Activated CD4-positive, alpha-beta T cell treated with anti-CD3 and anti-CD28 coated beads, Interleukin-2, amount 10 ng/mL, durations not matched to agents 7 days and 5 days (primary cell): Measurements from ENCODE around the gene PDLIM4. TPM values are rescaled to one million over a fixed set of nuclear protein-coding genes. Genes with fewer than 3 reads are reported as not detected.

Source experiments
- CTCF ChIA-PET: fragments of 350-600 bp; sonication (Branson Sonifier 250); formaldehyde crosslinking; loops from one replicate; lab custom pipeline; 2021; ENCODE audit warnings: antibody characterized with exemption; lab: Charles Lee
- POLR2A ChIA-PET: fragments of 350-600 bp; sonication (Branson Sonifier 250); formaldehyde crosslinking; loops from one replicate; lab custom pipeline; 2021; ENCODE audit warnings: antibody characterized with exemption; lab: Charles Lee
- DNase-seq: peaks from one replicate; pipeline ENCODE4 v3.0.0-alpha.2; 2020
- H3K27ac Mint-ChIP-seq: one replicate; pipeline ENCODE4 v1.8.0; 2021; ENCODE audit warnings: mild to moderate bottlenecking, moderate library complexity, mixed read lengths
- H3K27me3 Mint-ChIP-seq: one replicate; pipeline ENCODE4 v1.8.0; 2021; ENCODE audit warnings: mixed read lengths
- H3K36me3 Mint-ChIP-seq: one replicate; pipeline ENCODE4 v1.8.0; 2021; ENCODE audit warnings: low read depth, mixed read lengths
- H3K4me1 Mint-ChIP-seq: one replicate; pipeline ENCODE4 v1.8.0; 2021; ENCODE audit warnings: mixed read lengths
- H3K4me3 Mint-ChIP-seq: one replicate; pipeline ENCODE4 v1.8.0; 2021; ENCODE audit warnings: mild to moderate bottlenecking, moderate library complexity, mixed read lengths
- H3K9me3 Mint-ChIP-seq: one replicate; pipeline ENCODE4 v1.8.0; 2021; ENCODE audit warnings: mixed read lengths
- total RNA-seq, 2 experiments: library from RNA; stranded (reverse); gene quantifications; one replicate each; pipeline ENCODE4 v1.2.3, GENCODE V29; 2021

The PDLIM4 gene
- total RNA-seq, 2 experiments from 2014 or later, result not detected

- no peak for DNase-seq
- Mint-ChIP-seq H3K27ac (no peak overlapping the region), H3K4me1 (peaks cover 15% of the 10 kb centered on the region), H3K4me3 (no peak overlapping the region), H3K27me3 (peaks cover 9% of the 10 kb centered on the region), H3K9me3 (no peaks in the 10 kb centered on the region), H3K36me3 (no peaks in the 10 kb centered on the region)
- ChIA-PET CTCF (interaction anchor here (0.8 to 1.4 kb wide), 2 partner anchors 12 to 17 kb away, joined by 3 read pairs; no protein-coding TSS in a partner anchor), POLR2A (no interaction called here)
These were observed 10.7 kb downstream of the PDLIM4 start for GRCh38 chr5:132267931-132268768.

GRCh38 chr5:132268769-132269551 is 11.5 kb downstream of the PDLIM4 start:
- H3K36me3 Mint-ChIP-seq, result no peaks in the 10 kb centered on the region
- no peak for DNase-seq
- ChIA-PET POLR2A (no interaction called here), CTCF (interaction anchor here (1.0 kb wide), 1 partner anchor 13 kb away, joined by 3 read pairs; no protein-coding TSS in a partner anchor)
- peaks cover 11% of the 10 kb centered on the region for H3K27me3 Mint-ChIP-seq
- H3K4me3 Mint-ChIP-seq, result no peak overlapping the region
- H3K4me1 Mint-ChIP-seq, result peaks cover 15% of the 10 kb centered on the region
- H3K27ac Mint-ChIP-seq, result no peak overlapping the region
- no peaks in the 10 kb centered on the region for H3K9me3 Mint-ChIP-seq

- POLR2A ChIA-PET, result no interaction called here
- peaks cover 13% of the 10 kb centered on the region for H3K27me3 Mint-ChIP-seq
These were observed 12.3 kb downstream of the PDLIM4 start for GRCh38 chr5:132269635-132270334.

GRCh38 chr5:132270335-132270665 is 12.8 kb downstream of the PDLIM4 start:
- no peak for DNase-seq
- ChIA-PET CTCF (interaction anchor here (0.6 kb wide), 1 partner anchor 278 kb away, joined by 3 read pairs; no protein-coding TSS in a partner anchor), POLR2A (no interaction called here)
- H3K36me3 Mint-ChIP-seq, result no peaks in the 10 kb centered on the region
- H3K4me1 Mint-ChIP-seq, result peaks cover 15% of the 10 kb centered on the region
- no peaks in the 10 kb centered on the region for H3K9me3 Mint-ChIP-seq
- no peak overlapping the region for H3K27ac Mint-ChIP-seq
- H3K27me3 Mint-ChIP-seq, result peaks cover 13% of the 10 kb centered on the region
- H3K4me3 Mint-ChIP-seq, result no peak overlapping the region

More at GRCh38 chr5:132269635-132270334, 12.3 kb downstream of the PDLIM4 start:
- Mint-ChIP-seq H3K36me3 (no peaks in the 10 kb centered on the region), H3K9me3 (no peaks in the 10 kb centered on the region), H3K4me3 (no peak overlapping the region), H3K4me1 (peaks cover 15% of the 10 kb centered on the region), H3K27ac (no peak overlapping the region)
- DNase-seq, result no peak
- CTCF ChIA-PET, result interaction anchor here (0.6 to 1.0 kb wide), 2 partner anchors 12 to 279 kb away, joined by 3 read pairs; no protein-coding TSS in a partner anchor

GRCh38 chr5:132270706-132271105 is 13.2 kb downstream of the PDLIM4 start:
- no peaks in the 10 kb centered on the region for H3K9me3 Mint-ChIP-seq
- no peak overlapping the region for H3K27ac Mint-ChIP-seq
- peaks cover 13% of the 10 kb centered on the region for H3K27me3 Mint-ChIP-seq
- no peak for DNase-seq
- no peaks in the 10 kb centered on the region for H3K36me3 Mint-ChIP-seq
- CTCF ChIA-PET, result no interaction called here
- POLR2A ChIA-PET, result no interaction called here
- no peak overlapping the region for H3K4me3 Mint-ChIP-seq
- peaks cover 15% of the 10 kb centered on the region for H3K4me1 Mint-ChIP-seq

GRCh38 chr5:132271251-132272246 is 14.1 kb downstream of the PDLIM4 start:
- Mint-ChIP-seq H3K9me3 (no peaks in the 10 kb centered on the region), H3K4me3 (no peak overlapping the region), H3K36me3 (no peaks in the 10 kb centered on the region), H3K27ac (no peak overlapping the region), H3K27me3 (peaks cover 13% of the 10 kb centered on the region), H3K4me1 (peaks cover 15% of the 10 kb centered on the region)
- ChIA-PET CTCF (interaction anchor here (0.6 to 1.9 kb wide), 9 partner anchors 8 to 500 kb away, joined by 3 to 10 read pairs (median 3); no protein-coding TSS in a partner anchor), POLR2A (no interaction called here)
- DNase-seq, result no peak

DNA sequence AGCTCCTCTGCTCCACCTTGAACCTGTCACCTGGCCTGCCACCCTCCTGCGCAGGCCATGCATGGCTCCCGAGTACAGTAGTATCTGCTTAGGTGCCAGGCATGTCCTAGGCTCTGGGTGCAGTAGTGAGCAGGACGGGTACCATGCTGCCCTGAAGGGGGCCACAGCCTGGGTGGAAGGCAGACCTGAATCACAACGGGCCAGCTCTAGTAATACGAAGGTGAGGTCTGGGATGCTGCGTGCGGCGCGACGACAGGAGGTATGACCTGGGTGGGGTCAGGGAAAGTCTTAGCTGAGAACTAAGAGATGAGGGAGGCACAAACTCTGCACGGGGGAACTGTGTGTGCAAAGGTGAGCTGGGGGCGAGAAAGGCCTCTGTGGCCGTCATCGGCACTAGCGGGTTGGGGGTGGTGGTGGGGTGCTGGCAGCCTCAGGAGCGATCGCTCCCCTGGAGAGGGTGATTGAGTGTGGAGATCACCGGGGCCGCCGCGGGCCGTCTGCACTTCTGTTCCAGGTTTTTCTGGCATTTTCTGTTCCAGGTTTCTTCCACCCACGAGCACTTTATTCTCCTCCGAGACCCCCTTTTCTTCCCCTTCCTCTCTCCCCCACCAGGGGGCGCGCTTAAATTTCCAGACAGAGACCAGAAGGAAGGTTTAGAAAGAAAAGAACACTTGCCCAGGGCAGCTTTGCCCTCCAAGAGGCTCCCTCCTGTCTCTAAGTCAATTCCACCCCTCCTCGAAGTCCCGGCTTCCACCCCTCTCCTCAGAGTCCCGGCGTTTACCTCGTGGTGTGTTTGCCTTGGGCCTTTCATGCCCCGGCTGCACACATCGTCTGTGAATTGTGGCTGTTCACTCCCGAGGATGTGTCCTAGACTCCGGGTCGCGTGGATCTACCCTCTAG is 15.1 kb downstream of the PDLIM4 start:
- peak; percentile 65 for DNase-seq
- POLR2A ChIA-PET, result no interaction called here
- H3K4me1 Mint-ChIP-seq, result peaks cover 15% of the 10 kb centered on the region

DNA sequence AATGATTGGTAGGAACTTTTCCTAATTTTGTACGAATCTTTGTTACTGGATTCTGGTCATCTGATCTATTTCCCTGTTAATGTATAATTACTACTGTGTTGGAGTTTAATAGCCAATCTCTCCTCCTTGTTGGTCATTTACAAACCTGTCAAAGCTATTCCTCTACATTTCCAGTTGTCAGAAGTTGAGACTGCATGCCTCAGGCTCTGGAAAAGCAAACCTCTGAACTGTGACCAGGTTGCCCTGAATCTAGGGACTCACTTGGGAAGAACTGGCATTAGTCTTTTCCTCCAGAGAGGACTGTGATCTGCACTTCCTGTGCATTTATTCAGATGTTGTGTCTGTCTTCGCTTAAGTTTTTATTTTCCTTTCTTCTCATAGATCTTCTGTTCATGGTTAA is 16.1 kb downstream of the PDLIM4 start:
- H3K27me3 Mint-ChIP-seq, result peaks cover 13% of the 10 kb centered on the region
- CTCF ChIA-PET, result interaction anchor here (1.1 to 1.9 kb wide), 3 partner anchors 10 to 79 kb away, joined by 3 to 10 read pairs (median 3); no protein-coding TSS in a partner anchor
- H3K36me3 Mint-ChIP-seq, result no peaks in the 10 kb centered on the region
- H3K4me1 Mint-ChIP-seq, result peaks cover 15% of the 10 kb centered on the region
- POLR2A ChIA-PET, result no interaction called here
- no peak overlapping the region for H3K27ac Mint-ChIP-seq
- no peaks in the 10 kb centered on the region for H3K9me3 Mint-ChIP-seq
- no peak overlapping the region for H3K4me3 Mint-ChIP-seq
- DNase-seq, result no peak

More for the DNA sequence above, 15.1 kb downstream of the PDLIM4 start:
- Mint-ChIP-seq H3K4me3 (no peak overlapping the region), H3K27me3 (peaks cover 13% of the 10 kb centered on the region), H3K27ac (no peak overlapping the region), H3K9me3 (no peaks in the 10 kb centered on the region), H3K36me3 (no peaks in the 10 kb centered on the region)
- CTCF ChIA-PET, result interaction anchor here (0.8 to 1.9 kb wide), 10 partner anchors 9 to 86 kb away, joined by 3 to 10 read pairs (median 3); no protein-coding TSS in a partner anchor

- H3K9me3 Mint-ChIP-seq, result no peaks in the 10 kb centered on the region
- peaks cover 15% of the 10 kb centered on the region for H3K4me1 Mint-ChIP-seq
- DNase-seq, result no peak
- CTCF ChIA-PET, result interaction anchor here (0.7 to 1.1 kb wide), 3 partner anchors 20 to 237 kb away, joined by 3 to 4 read pairs (median 4); partner anchors contain the start of gene SLC22A4
- no peaks in the 10 kb centered on the region for H3K36me3 Mint-ChIP-seq
- POLR2A ChIA-PET, result no interaction called here
- H3K27ac Mint-ChIP-seq, result no peak overlapping the region
- no peak overlapping the region for H3K4me3 Mint-ChIP-seq
- H3K27me3 Mint-ChIP-seq, result peaks cover 13% of the 10 kb centered on the region
These were observed 16.7 kb downstream of the PDLIM4 start for GRCh38 chr5:132274050-132274792.
